ENCODE results near the gene NRXN3. TPM values are rescaled to one million over a fixed set of nuclear protein-coding genes. Genes with fewer than 3 reads are reported as not detected.

NRXN3 gene
- polyA plus RNA-seq, 1 donor (not counting 4 experiments of a cell fraction or from before 2014, with no cell fraction given), result 0.89 TPM

GRCh38 chr14:79629411-79630287 is 1459.5 kb downstream of the NRXN3 start:
- H3K4me2 ChIP-seq (ENCODE audit: control insufficient read depth, extremely low read depth, insufficient read depth, low read depth, low read length), result no peak overlapping the region
- no peak for DNase-seq (ENCODE audit: low read depth, low spot score)

GRCh38 chr14:79630288-79630960 is 1460.3 kb downstream of the NRXN3 start:
- Histone ChIP-seq H3K27me3 (ENCODE audit: control insufficient read depth, extremely low read depth, insufficient read depth, low read length) (no peaks in the 10 kb centered on the region), H3K4me2 (ENCODE audit: control insufficient read depth, extremely low read depth, insufficient read depth, low read depth, low read length) (no peak overlapping the region), H2AFZ (ENCODE audit: control insufficient read depth, low read length) (no peak overlapping the region), H4K20me1 (ENCODE audit: control insufficient read depth, extremely low read depth, insufficient read depth, low read length) (no peaks in the 10 kb centered on the region), H3K9ac (ENCODE audit: control insufficient read depth, extremely low read depth, insufficient read depth, low read length) (no peak overlapping the region), H3K36me3 (ENCODE audit: control insufficient read depth in 2 of 2, extremely low read depth in 1 of 2, insufficient read depth in 2 of 2, low read length in 2 of 2) (no peaks in the 10 kb centered on the region), H3K27ac (ENCODE audit: control insufficient read depth, insufficient read depth, low read length) (no peak overlapping the region), H3K9me3 (ENCODE audit: control insufficient read depth, low read depth, low read length) (no peaks in the 10 kb centered on the region), H3K9me1 (ENCODE audit: control insufficient read depth, extremely low read depth, insufficient read depth, low read length) (no peaks in the 10 kb centered on the region), H3K4me3 (ENCODE audit: control insufficient read depth in 2 of 3, extremely low read depth in 1 of 3, insufficient read depth in 2 of 3, low read depth in 1 of 3, low read length in 3 of 3) (no peak overlapping the region), H3K4me1 (ENCODE audit: control insufficient read depth, extremely low read depth, insufficient read depth, low read length) (no peaks in the 10 kb centered on the region), H3K79me2 (ENCODE audit: control insufficient read depth, insufficient read depth, low read length) (no peaks in the 10 kb centered on the region)
- FAIRE-seq (no peak), DNase-seq (ENCODE audit: low read depth, low spot score) (no peak)
- TF ChIP-seq CTCF (optimal IDR thresholded peaks at IDR 0.05 in 1 of 3, IDR thresholded peaks at IDR 0.05 in 1 of 3, conservative IDR thresholded peaks at IDR 0.05 in 1 of 3; ENCODE audit: extremely low read depth in 1 of 3, insufficient read depth in 2 of 3, low read length in 3 of 3) (no peak), EZH2 (IDR thresholded peaks at IDR 0.05; ENCODE audit: low read length) (no peak)
- dilution Hi-C loops (cut with MboI; ENCODE audit: extremely low pct_ligation_motif_present, low sequenced_read_pairs), result no loop called here

More at GRCh38 chr14:79629411-79630287, 1459.5 kb downstream of the NRXN3 start:
- no peaks in the 10 kb centered on the region for H3K9me1 ChIP-seq (ENCODE audit: control insufficient read depth, extremely low read depth, insufficient read depth, low read length)
- H3K9me3 ChIP-seq (ENCODE audit: control insufficient read depth, low read depth, low read length), result no peaks in the 10 kb centered on the region
- H3K9ac ChIP-seq (ENCODE audit: control insufficient read depth, extremely low read depth, insufficient read depth, low read length), result no peak overlapping the region
- H3K79me2 ChIP-seq (ENCODE audit: control insufficient read depth, insufficient read depth, low read length), result no peaks in the 10 kb centered on the region
- FAIRE-seq, result no peak
- H4K20me1 ChIP-seq (ENCODE audit: control insufficient read depth, extremely low read depth, insufficient read depth, low read length), result no peaks in the 10 kb centered on the region
- no peak overlapping the region for H3K27ac ChIP-seq (ENCODE audit: control insufficient read depth, insufficient read depth, low read length)
- H3K36me3 ChIP-seq (ENCODE audit: control insufficient read depth in 2 of 2, extremely low read depth in 1 of 2, insufficient read depth in 2 of 2, low read length in 2 of 2), result no peaks in the 10 kb centered on the region
- no peaks in the 10 kb centered on the region for H3K27me3 ChIP-seq (ENCODE audit: control insufficient read depth, extremely low read depth, insufficient read depth, low read length)
- TF ChIP-seq EZH2 (IDR thresholded peaks at IDR 0.05; ENCODE audit: low read length), result no peak
- TF ChIP-seq CTCF (optimal IDR thresholded peaks at IDR 0.05 in 1 of 3, IDR thresholded peaks at IDR 0.05 in 1 of 3, conservative IDR thresholded peaks at IDR 0.05 in 1 of 3; ENCODE audit: extremely low read depth in 1 of 3, insufficient read depth in 2 of 3, low read length in 3 of 3), result no peak
- dilution Hi-C loops (cut with MboI; ENCODE audit: extremely low pct_ligation_motif_present, low sequenced_read_pairs), result no loop called here
- no peak overlapping the region for H2AFZ ChIP-seq (ENCODE audit: control insufficient read depth, low read length)
- H3K4me1 ChIP-seq (ENCODE audit: control insufficient read depth, extremely low read depth, insufficient read depth, low read length), result no peaks in the 10 kb centered on the region
- H3K4me3 ChIP-seq (ENCODE audit: control insufficient read depth in 2 of 3, extremely low read depth in 1 of 3, insufficient read depth in 2 of 3, low read depth in 1 of 3, low read length in 3 of 3), result no peak overlapping the region
